Fibroblast of mammary gland (primary cell): ENCODE results near the gene TFAP2B.

Experiments used
- DNase-seq: peaks from one replicate; pipeline ENCODE4 v3.0.0-alpha.2; 2010; ENCODE audit warnings: low read depth
- H3K4me3 ChIP-seq: 2 replicates; pipeline ENCODE4 v1.5.1; 2011; ENCODE audit warnings: low read depth, mild to moderate bottlenecking, low read length, moderate library complexity; ENCODE audit not compliant: control insufficient read depth
- TF ChIP-seq, protein P1 (sequence below): conservative IDR thresholded peaks from 2 replicates; pipeline ENCODE4 v1.5.1; 2011; ENCODE audit warnings: low read depth, low read length, inconsistent platforms; ENCODE audit not compliant: control insufficient read depth, insufficient read depth

The TFAP2B gene

DNA sequence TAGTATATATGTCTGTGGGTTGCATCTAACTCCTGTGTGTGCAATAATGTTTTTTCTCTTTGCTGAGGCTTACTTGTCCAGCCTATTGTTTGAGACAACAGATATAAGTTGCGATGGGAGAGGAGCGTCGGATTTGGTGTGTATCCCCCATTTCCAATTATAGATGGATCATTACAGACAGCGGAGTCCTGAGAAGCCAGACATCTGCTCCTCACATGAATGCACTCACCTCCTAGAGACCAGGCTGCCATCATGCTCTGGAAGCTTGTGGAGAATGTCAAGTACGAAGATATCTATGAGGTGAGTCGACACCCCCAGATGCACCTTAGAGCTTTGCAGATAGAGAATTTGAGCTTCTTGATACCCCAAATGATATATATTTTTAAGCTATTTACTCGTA lies at the start of gene TFAP2B:
TFAP2B (plus strand) TSS at position 199 of the 400 bp plus-strand sequence; CDS start at position 220, 21 bp downstream.
- TF ChIP-seq, protein P1, sequence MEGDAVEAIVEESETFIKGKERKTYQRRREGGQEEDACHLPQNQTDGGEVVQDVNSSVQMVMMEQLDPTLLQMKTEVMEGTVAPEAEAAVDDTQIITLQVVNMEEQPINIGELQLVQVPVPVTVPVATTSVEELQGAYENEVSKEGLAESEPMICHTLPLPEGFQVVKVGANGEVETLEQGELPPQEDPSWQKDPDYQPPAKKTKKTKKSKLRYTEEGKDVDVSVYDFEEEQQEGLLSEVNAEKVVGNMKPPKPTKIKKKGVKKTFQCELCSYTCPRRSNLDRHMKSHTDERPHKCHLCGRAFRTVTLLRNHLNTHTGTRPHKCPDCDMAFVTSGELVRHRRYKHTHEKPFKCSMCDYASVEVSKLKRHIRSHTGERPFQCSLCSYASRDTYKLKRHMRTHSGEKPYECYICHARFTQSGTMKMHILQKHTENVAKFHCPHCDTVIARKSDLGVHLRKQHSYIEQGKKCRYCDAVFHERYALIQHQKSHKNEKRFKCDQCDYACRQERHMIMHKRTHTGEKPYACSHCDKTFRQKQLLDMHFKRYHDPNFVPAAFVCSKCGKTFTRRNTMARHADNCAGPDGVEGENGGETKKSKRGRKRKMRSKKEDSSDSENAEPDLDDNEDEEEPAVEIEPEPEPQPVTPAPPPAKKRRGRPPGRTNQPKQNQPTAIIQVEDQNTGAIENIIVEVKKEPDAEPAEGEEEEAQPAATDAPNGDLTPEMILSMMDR, result no peak
- no peak for DNase-seq
- no peak within 1 kb of the TSS for H3K4me3 ChIP-seq

- TF ChIP-seq, protein P1, result no peak
- no peak for DNase-seq
- H3K4me3 ChIP-seq, result no peak overlapping the region
Measured at GRCh38 chr6:50778696-50779095, 40.0 kb upstream of the TFAP2B start.

- no peak overlapping the region for H3K4me3 ChIP-seq
- no peak for DNase-seq
- TF ChIP-seq, protein P1, result no peak
Measured at GRCh38 chr6:50780382-50780781, 38.3 kb upstream of the TFAP2B start.

DNA sequence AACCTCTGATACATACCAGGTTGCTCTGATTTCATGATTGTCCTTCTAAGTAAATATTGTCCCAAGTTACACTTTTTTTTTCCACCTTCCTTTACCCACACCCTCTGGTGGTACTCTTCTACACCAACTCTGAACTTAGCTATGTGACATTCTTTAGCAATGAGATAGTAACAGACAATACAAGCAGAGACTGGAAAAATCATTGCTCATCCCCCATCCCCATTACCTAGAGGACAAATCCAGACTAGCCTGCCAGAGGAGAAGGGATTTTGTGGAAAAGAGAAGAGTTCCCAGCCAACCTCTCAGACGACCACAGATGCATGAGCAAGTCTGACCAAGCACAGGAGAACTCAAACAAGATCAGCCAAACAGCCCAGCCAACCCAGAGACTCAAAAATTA lies 32.8 kb upstream of the TFAP2B start:
- TF ChIP-seq, protein P1, result no peak
- DNase-seq, result no peak
- H3K4me3 ChIP-seq, result no peak overlapping the region

GRCh38 chr6:50791900-50792508 lies 26.7 kb upstream of the TFAP2B start:
- DNase-seq, result peak; percentile 44
- no peak overlapping the region for H3K4me3 ChIP-seq
- TF ChIP-seq, protein P1, result peak; percentile 75

- TF ChIP-seq, protein P1, result no peak
- H3K4me3 ChIP-seq, result no peak overlapping the region
- DNase-seq, result no peak
Measured at GRCh38 chr6:50792771-50793170, 25.9 kb upstream of the TFAP2B start.

GRCh38 chr6:50795574-50795973 lies 23.1 kb upstream of the TFAP2B start:
- no peak overlapping the region for H3K4me3 ChIP-seq
- DNase-seq, result no peak
- TF ChIP-seq, protein P1, result no peak
